ENCODE measurements around the gene PGAM2.
"Not testable (repeated sequence)": the region's sequence is repeated elsewhere in the genome, so short reads cannot be mapped to it uniquely, and the experiment has no call there.

Gene PGAM2

DNA sequence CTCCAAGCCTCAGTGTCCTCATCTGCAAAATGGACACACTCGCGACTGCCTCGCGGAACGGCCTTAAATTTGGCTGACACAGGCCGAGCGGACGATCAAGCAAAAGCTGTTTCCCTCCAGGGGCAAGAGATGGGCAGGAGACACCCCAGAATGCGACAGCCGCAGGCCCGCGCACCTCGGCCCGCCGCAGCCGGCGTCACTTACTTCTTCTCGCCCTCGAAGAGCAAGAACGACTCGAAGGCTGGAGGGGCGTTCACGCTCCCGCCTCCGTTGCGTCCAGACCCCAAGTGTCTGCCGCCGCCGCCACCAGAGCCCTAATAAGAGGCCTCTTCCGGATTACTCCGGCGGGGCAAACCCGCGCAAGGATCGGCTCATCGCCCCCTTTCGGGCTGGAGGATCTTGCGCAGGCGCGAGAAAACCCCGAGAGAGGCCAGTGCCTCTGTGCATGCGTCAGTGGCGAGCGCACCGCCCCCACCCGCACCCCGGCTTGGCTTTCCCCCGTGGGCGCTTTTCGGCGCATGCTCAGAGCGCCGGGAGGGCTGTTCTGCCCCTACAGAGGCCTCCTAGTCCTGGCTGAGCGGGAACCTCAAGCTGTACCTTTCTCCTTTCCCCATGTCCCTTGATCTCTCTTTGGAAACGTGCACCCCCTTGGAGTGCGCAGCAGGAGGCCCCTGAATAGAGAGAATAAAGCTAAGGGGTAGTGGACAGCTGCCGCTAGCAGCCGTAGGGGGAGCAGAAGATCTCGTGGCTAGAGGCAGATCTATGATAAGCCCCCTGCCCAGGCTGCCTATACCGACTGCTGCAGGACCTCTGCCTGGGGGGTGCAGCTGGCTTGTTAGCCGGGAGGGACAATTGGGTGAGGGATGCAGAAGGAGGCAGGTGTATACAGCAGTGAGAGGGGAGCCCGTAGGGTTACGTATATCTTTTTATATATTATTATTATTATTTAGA, 46.2 kb downstream of the PGAM2 start:
- FAIRE-seq: not testable (repeated sequence)

DNA sequence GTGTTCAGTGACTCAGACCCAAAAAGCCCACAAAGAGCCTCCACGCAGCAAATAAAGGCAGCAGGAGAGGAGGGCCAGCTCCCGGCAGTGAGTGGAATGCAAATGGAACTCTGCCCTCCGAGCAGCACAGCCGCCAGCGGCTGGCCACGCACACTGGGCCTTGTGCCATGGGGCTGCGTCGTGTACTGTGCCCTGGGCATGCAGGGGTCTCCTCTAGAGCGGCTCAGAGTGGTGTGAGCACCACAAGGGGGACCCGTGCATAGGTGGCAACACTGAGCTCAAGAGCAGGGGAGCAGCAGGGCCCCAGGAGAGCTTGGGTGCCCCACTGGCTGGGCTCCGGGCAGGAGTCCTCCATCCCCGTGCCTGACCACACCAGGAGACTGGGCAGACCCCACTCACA, 50.3 kb downstream of the PGAM2 start:
- not testable (repeated sequence) for FAIRE-seq

All from endometrium (tissue), 2 donors.